ENCODE results near the gene LDB3. TPM values are rescaled to one million over a fixed set of nuclear protein-coding genes. Genes with fewer than 3 reads are reported as not detected.

Gene LDB3
- total RNA-seq, 2 donors from 2014 or later: 0.11 to 0.35 TPM

DNA sequence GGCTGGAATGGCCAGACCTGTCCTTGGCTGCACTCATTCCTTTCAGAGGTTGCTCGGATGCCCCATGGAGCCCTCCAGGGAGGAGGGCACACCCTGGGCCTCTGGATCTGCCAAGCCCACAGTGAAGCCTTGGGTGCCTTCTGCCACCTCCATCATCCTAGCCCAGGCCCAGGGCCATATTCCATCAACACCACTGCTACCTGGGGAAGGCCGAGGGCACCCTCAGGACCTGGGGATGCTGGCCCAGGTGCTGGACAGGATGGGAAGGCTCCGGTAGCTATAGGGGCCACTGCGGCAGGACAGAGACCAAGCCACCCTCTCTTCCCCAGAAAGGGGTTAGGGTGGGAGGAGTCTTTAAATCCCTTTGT is 13.2 kb upstream of the LDB3 start:
- no peaks in the 10 kb centered on the region for H3K36me3 ChIP-seq (ENCODE audit: control insufficient read depth, insufficient read depth, low read length)
- H3K4me1 Mint-ChIP-seq: peaks cover 8% of the 10 kb centered on the region
- no peak overlapping the region for H3K4me3 ChIP-seq (ENCODE audit: low read length)
- H3K4me1 ChIP-seq (ENCODE audit: control insufficient read depth, insufficient read depth, low read length): no peaks in the 10 kb centered on the region
- WGBS, 2 experiments (ENCODE audit: insufficient coverage in 1 of 2, insufficient read length in 1 of 2): 78 to 96% methylated on average over 1 to 4 of the region's 4 CpGs
- H3K4me3 Mint-ChIP-seq: no peak overlapping the region
- no peak overlapping the region for H3K27ac Mint-ChIP-seq
- TF ChIP-seq, protein P1, sequence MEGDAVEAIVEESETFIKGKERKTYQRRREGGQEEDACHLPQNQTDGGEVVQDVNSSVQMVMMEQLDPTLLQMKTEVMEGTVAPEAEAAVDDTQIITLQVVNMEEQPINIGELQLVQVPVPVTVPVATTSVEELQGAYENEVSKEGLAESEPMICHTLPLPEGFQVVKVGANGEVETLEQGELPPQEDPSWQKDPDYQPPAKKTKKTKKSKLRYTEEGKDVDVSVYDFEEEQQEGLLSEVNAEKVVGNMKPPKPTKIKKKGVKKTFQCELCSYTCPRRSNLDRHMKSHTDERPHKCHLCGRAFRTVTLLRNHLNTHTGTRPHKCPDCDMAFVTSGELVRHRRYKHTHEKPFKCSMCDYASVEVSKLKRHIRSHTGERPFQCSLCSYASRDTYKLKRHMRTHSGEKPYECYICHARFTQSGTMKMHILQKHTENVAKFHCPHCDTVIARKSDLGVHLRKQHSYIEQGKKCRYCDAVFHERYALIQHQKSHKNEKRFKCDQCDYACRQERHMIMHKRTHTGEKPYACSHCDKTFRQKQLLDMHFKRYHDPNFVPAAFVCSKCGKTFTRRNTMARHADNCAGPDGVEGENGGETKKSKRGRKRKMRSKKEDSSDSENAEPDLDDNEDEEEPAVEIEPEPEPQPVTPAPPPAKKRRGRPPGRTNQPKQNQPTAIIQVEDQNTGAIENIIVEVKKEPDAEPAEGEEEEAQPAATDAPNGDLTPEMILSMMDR (conservative IDR thresholded peaks at IDR 0.05): no peak
- no peak overlapping the region for H3K27ac ChIP-seq (ENCODE audit: low read depth, low read length)
- no peaks in the 10 kb centered on the region for H3K9me3 Mint-ChIP-seq
- H3K27me3 ChIP-seq (ENCODE audit: control insufficient read depth, insufficient read depth, low read length, poor library complexity, severe bottlenecking): no peaks in the 10 kb centered on the region
- no peaks in the 10 kb centered on the region for H3K36me3 Mint-ChIP-seq (ENCODE audit: low read depth)
- no peak overlapping the region for H3K9ac ChIP-seq (ENCODE audit: extremely low read depth, low read length, poor library complexity, severe bottlenecking)
- H3K9me3 ChIP-seq (ENCODE audit: control insufficient read depth, low read length): no peaks in the 10 kb centered on the region
- peak; percentile 21 for DNase-seq
- H3K27me3 Mint-ChIP-seq (ENCODE audit: insufficient read depth): peaks cover 2% of the 10 kb centered on the region

DNA sequence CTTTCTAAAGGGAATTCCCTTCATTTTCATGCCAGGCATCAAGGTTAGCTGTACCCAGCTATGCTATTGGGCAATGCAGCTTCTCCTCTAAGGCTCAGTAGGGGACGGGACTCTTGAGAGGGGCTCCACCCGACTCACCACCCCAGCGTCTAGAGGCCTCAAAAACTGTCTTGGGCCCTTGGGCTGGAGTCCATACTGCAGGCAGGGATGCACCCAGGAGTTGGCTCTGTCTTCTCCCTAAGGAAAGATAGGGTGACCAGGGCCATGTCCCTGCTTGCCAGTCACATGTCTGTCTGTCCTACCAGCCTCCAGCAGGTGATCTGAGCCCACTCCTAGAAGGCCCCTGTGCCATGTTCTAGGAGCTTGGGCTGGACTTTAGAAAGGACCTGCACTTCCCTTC is 12.7 kb upstream of the LDB3 start:
- no peaks in the 10 kb centered on the region for H3K9me3 Mint-ChIP-seq
- no peaks in the 10 kb centered on the region for H3K9me3 ChIP-seq (ENCODE audit: control insufficient read depth, low read length)
- peaks cover 8% of the 10 kb centered on the region for H3K4me1 Mint-ChIP-seq

DNA sequence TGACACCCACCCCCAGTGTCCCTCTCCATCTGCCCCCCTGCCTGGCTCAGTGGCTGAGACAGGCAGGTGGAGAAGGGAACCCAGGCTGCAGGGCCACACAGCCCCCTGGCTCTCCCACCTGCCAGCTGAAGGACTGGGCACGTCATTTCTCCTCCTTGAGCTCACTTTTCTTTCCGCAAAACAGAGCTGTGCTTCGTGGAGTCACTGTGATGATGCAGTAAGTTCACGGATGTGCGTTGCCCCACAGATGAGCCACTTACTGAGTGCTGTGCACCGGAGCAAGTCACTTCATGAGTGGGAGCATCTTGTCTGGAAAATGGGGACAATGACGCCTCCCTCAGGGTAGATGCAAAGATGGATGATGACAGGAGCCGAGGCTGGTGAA is 11.3 kb upstream of the LDB3 start:
- H3K9me3 ChIP-seq (ENCODE audit: control insufficient read depth, low read length): no peaks in the 10 kb centered on the region
- no peaks in the 10 kb centered on the region for H3K36me3 Mint-ChIP-seq (ENCODE audit: low read depth)
- no peaks in the 10 kb centered on the region for H3K9me3 Mint-ChIP-seq
- H3K36me3 ChIP-seq (ENCODE audit: control insufficient read depth, insufficient read depth, low read length): no peaks in the 10 kb centered on the region
- no peak overlapping the region for H3K4me3 ChIP-seq (ENCODE audit: low read length)
- H3K4me1 ChIP-seq (ENCODE audit: control insufficient read depth, insufficient read depth, low read length): no peaks in the 10 kb centered on the region
- no peaks in the 10 kb centered on the region for H3K27me3 ChIP-seq (ENCODE audit: control insufficient read depth, insufficient read depth, low read length, poor library complexity, severe bottlenecking)
- H3K4me1 Mint-ChIP-seq: peaks cover 7% of the 10 kb centered on the region
- H3K4me3 Mint-ChIP-seq: no peak overlapping the region
- H3K9ac ChIP-seq (ENCODE audit: extremely low read depth, low read length, poor library complexity, severe bottlenecking): no peak overlapping the region
- no peak overlapping the region for H3K27ac Mint-ChIP-seq
- H3K27me3 Mint-ChIP-seq (ENCODE audit: insufficient read depth): peaks cover under 1% of the 10 kb centered on the region
- peak; percentile 23 for DNase-seq
- H3K27ac ChIP-seq (ENCODE audit: low read depth, low read length): no peak overlapping the region
- TF ChIP-seq, protein P1 (conservative IDR thresholded peaks at IDR 0.05): no peak
- 95 to 97% methylated on average over 6 to 8 of the region's 8 CpGs for WGBS, 2 experiments (ENCODE audit: insufficient coverage in 1 of 2, insufficient read length in 1 of 2)

More for the DNA sequence above, 12.7 kb upstream of the LDB3 start:
- Histone ChIP-seq H3K4me1 (ENCODE audit: control insufficient read depth, insufficient read depth, low read length) (no peaks in the 10 kb centered on the region), H3K36me3 (ENCODE audit: control insufficient read depth, insufficient read depth, low read length) (no peaks in the 10 kb centered on the region), H3K27me3 (ENCODE audit: control insufficient read depth, insufficient read depth, low read length, poor library complexity, severe bottlenecking) (no peaks in the 10 kb centered on the region), H3K9ac (ENCODE audit: extremely low read depth, low read length, poor library complexity, severe bottlenecking) (no peak overlapping the region), H3K4me3 (ENCODE audit: low read length) (no peak overlapping the region), H3K27ac (ENCODE audit: low read depth, low read length) (no peak overlapping the region)
- Mint-ChIP-seq H3K36me3 (ENCODE audit: low read depth) (no peaks in the 10 kb centered on the region), H3K27ac (no peak overlapping the region), H3K27me3 (ENCODE audit: insufficient read depth) (peaks cover 2% of the 10 kb centered on the region), H3K4me3 (no peak overlapping the region)
- no peak for DNase-seq
- TF ChIP-seq, protein P1 (conservative IDR thresholded peaks at IDR 0.05): no peak
- 90 to 93% methylated on average over 3 of the region's 3 CpGs for WGBS, 2 experiments (ENCODE audit: insufficient coverage in 1 of 2, insufficient read length in 1 of 2)
